CMK (cell line): ENCODE data around the gene CHST11.
"Not testable (repeated sequence)": the region's sequence is repeated elsewhere in the genome, so short reads cannot be mapped to it uniquely, and the experiment has no call there.

ENCODE experiments used
- DNase-seq: peaks from one replicate; pipeline ENCODE4 v3.0.0-alpha.2; 2010; ENCODE audit warnings: low read depth

Gene CHST11

DNA sequence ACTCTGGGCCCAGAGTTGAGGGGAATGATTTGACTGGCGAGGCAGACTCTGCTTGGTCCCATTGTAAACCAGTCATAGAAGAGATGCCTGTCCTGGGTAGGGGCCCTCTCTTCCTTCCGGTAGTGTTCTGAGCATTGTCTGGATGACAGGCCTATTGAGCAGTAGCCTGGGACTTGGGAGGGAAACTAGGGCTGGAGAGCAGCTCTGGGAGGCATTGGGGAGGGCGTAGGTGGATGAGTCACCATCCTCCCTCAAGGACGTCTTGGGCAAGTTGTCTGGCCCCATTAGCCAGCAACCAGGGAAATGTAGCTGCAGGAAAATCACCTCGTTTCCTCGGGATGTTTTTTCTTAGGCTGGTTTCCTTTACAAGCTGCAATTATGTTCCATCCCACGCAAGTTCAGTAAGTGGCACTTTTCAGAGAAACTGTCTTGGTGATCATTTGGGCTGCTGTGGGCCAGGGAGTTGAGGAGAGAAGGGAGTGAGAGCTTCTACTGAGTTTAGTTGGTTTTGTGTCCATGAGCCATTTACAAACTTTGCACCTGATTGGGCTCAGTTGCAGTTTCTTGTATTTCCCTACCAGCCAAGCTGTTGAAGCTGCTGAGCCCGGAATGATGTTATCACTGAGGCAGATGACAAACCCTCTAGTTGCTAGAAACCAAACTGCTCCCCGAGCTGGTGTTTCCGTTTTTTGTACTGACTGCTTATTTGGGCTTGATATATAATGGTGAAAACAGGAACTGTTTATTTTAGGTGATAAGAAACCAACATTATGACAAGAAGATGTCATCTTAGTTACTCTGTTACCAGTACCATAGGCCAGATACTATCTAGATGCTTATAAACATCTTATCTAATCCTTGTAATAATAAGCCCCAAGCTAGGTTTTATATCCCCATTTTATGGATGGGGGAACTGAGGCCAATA lies 147.6 kb downstream of the CHST11 start:
- peak; percentile 70 for DNase-seq

DNA sequence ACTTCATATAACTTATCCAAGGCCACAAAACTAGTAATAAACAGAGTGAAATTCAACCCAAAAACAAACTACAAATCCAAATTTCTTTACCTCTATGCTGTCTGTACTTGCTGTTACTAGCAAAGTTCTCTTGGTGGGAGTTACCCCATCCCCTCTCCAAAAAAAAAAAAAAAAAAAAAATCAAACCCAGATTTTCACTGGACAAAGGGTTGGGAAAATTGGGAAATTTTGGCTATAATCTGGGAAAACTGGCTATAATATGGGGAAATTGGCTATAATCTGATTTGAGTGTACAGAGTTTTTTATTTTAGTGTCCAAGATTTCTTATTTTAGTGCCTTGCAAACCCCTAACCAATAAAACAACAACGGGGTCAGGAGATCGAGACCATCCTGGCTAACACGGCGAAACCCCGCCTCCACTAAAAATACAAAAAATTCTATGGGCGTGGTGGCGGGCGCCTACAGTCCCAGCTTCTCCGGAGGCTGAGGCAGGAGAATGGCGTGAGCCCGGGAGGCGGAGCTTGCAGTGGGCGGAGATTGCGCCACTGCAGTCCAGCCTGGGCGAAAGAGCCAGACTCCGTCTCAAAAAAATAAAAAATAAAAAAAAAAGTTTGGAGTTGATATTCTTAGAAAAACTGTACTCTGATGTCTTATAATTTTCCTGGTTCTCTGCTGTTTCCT lies 148.4 kb downstream of the CHST11 start:
- DNase-seq, result no peak

DNA sequence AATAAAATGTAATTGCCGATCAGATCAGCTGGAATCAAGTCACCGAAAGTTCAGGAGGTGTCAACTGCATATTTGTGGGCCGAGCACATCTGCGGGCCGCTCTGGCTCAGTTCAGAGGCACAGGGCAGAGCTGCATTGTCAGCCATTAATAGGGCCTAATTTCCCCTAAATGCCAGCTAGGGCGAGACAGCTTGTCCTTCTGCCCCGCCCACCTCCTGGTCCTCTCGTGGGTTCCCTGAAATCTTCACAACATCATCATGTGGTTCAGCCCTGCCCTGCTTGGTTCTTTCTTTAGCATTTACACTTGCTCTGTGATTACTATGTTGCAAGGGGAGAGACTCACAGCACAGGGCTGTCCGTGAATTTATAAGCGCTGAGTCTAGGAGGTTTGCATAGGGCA lies 148.9 kb downstream of the CHST11 start:
- no peak for DNase-seq

DNA sequence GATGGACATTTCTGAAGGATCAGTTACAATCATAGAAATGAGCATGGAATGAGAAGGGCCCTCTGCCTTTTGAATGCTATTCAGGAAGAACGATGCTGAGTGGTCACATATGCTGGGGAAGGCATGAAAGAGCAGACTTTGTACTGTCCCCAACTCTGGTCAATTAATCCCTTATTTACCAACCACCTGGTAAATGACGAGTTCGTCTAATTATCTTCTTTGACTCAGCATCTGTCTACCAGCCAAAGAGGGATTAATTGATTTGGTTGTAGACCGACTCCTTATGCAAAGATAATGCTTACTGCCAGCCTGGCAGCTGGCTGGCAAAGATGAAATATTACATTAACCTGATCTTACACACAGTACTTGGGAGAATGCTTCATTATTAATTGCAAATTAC lies 152.2 kb downstream of the CHST11 start:
- no peak for DNase-seq

DNA sequence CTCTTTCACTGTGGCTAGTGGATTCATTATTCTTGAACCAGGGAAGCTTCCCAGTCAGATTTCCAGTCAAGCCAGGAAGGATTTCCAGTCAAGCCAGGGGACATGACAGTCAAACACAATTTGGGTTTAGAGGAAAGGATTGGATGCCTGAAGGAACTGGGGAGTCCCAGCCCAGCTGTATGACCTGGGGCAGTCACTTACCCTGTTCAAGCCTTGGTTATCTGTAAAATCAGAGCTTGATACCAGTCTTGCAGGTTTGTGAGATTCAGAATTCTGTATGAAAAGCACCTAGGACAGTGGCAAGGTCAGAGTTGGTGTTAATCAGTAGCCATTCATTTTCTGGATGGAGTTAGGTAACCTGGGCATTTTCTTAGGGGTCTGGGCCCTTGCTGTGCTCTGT lies 152.7 kb downstream of the CHST11 start:
- no peak for DNase-seq

DNA sequence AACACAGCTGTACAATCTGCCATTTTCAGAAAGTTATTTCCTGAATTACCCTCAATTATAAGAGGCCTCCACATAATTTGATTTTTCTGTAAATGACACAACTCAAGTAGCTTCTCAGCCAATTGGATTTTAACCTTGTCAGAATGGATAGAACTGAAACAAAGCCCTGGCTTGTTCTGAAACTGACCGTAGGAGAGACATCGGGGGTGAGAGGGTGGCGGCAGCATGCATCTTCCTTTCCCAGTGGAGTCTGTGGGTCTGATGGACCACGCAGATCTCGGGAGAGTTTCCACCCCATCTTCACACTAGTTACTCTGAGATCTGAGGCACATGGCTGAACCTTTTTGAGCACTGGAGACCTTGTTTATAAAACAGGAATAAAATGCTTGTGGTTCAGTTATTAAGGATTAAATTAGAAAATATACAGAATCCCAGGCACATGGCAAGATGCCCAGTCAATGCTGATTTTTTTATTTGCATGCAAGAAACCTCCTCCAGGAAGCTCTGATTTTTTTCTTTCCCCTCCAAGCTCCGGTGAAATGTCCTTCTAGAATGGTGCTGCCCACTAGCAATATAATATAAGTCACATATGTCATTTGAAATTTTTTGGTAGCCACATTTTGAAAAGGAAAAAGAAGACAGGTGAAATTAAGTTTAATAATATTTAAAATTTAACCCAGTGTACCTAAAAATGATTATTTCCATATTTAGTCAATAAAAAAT lies 153.9 kb downstream of the CHST11 start:
- no peak for DNase-seq

DNA sequence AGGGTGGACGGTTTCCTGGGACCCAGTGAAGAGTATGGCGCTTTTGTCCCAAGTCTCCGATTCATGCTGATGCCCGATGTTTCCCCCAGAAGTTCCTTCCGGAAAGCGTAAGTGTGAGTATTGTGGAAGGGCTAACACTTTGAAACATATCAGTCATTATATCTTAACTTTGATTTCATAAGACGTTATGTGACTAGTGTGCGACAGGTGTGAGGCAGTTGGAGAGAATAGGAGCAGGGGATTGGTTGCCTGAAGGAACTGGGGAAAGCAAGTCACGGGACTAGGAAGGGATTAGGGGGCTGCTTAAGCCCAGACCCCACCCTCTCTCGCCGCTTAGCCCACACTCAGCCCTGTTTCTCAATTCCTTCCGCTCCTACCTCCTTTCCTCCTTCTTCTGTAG lies 154.9 kb downstream of the CHST11 start:
- DNase-seq, result no peak

DNA sequence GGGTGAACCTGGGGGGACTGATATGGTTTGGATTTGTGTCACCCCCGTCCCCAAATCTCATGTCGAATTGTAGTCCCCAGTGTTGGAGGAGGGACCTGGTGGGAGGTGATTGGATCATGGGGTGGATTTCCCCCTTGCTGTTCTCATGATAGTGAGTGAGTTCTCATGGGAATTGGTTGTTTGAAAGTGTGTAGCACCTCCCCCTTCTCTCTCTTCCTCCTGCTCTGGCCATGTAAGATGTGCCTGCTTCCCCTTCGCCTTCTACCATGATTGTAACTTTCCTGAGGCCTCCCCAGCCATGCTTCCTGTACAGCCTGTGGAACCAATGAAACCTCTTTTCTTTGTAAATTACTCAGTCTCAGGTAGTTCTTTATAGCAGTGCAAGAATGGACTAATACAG lies 156.6 kb downstream of the CHST11 start:
- DNase-seq, result not testable (repeated sequence)

DNA sequence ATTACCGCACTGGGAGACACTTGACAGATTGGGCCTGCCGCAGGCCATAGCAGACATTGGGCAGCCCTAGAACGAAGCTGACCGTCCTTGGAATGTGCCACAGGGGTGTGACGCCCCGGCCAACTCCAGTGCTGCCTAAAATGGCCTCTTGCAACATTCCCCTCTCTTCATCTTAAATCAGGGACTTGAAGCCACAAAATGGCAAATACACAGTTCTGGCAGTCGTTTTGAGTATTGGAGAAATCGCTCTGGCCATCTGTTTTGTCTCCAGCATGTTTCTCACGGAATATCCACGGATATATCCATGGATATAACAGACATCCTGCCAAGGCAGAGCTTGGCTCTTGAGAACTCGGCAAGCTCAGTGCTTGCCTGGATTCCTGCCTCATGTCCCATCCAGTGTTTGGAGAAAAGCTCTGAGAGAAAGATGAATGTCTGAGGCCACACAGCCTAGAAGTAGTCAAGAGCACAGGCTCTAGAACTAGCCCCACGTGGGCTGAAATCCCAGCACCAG lies 158.4 kb downstream of the CHST11 start:
- DNase-seq, result no peak

DNA sequence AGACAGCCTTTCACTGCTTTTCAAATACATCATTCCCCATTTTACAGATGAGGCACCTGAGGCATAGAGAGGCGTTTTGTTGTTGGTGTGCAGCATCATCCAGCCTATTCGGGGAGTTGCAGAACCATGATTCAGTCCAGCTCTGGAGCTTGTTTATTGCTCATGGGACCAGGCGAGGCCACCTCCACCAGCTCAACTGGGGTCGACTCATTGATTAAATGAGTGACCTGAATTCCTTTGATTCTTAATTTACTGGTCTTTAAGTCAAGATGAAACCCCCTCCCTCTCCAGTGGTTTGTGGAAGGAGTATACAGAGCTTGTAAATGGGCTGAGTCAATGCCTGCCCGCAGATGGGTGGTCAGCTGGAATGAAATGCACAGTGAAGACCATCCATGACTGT lies 161.9 kb downstream of the CHST11 start:
- DNase-seq, result no peak

DNA sequence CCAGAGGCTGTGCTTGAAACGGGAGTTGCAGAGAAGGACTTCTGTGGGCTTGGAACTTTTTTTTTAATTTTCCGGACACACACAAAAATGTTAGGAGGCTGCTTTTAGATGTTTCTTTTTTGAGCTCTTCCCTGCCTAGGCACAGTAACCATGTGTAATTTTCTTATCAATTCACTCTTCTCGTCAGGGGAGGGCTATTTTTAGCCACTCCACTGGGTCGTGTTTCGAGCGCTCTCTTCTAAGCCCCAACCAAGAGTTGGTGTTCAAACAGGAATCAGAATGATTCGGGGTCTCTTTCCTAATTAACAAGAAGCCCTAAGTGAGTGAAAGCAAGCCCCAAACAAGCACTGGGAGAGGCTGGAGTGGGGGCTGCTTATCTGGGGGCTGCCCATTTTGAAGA lies 162.6 kb downstream of the CHST11 start:
- DNase-seq, result no peak

DNA sequence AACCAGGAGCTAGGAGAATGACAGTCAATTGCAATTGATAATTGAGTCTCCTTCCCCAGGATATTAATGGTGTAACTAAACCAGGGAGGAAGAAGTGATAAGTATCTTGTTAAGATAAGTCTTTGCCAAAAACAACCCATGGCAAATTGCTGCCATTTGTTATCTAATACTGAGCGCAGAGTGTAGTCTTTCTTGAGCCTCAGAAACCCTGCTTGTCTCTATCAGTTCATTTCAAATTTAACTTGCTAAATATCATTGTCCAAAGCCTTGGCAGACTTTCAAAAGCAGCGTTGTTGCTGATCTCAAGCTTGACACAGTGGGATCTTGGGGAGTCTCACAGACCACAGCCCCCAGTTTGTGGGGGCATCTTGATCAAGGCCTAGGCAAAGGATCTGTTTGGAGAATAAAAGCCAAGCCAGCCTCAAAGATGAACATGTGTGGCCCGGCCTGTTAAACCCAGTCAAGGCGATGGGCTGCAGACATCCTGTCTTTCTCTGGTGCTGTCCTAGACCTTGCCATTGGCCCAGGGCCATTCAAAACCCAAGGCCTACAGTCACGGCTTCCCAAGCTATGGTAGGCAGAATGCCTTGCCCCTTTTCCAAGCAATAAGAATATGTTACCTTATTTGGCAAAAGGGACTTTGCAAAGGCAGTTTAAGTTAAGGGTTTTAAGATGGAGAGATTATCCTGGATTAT lies 164.2 kb downstream of the CHST11 start:
- no peak for DNase-seq

DNA sequence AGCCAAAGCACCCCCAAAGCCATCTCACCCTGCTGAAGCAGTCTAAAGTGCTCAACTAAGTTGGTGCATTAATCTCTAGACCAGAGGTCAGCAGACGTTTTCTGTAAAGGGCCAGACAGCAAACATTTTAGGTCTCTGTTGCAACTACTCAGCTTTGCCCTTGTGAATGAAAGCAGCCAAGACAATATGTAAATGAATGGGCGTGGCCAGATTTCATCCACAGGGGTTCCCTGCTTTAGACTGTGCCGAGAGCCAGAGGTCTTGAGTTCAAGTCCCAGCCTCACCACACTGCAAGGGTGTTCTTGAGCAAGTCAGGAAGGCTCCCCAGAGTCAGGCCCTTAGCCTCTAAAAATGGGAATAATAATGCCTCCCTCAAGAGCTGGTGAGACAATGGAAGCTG lies 166.2 kb downstream of the CHST11 start:
- no peak for DNase-seq

DNA sequence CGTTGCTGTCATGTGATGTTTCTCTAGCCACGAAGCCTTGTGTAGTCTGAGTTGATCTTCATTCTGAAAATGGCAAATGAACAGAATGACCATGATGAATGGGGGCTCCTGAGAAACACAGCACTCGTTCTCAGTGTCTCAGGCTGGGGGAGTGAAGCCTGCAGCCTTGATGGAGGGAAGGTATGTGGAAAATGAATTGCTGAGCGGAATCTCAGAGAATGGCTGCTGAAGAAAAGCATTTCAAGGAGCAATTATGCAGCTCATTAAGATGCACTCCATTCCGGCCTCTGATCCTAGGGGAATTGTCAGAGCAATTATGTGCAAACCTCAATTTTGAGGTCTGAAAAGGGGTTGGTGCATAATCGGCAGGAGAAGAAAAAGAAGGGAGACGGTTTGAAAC lies 167.1 kb downstream of the CHST11 start:
- DNase-seq, result no peak

DNA sequence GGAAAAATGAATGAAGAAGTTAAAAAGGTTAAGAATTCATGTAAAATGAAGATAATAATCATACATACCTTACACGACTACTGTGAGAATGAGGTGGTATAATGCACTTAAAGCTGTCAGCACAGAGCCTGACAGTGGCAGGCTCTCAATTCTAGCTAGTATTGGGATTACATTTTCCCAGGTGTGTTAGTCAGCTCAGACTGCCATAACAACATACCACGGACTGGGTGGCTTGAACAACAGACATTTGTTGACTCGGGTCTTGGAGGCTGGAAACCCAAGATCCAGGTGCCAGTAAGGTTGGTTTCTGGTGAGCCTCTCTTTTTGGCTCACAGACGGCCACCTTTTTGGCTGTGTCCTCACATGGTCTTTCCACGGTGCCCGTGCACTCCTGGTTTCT lies 167.8 kb downstream of the CHST11 start:
- no peak for DNase-seq

DNA sequence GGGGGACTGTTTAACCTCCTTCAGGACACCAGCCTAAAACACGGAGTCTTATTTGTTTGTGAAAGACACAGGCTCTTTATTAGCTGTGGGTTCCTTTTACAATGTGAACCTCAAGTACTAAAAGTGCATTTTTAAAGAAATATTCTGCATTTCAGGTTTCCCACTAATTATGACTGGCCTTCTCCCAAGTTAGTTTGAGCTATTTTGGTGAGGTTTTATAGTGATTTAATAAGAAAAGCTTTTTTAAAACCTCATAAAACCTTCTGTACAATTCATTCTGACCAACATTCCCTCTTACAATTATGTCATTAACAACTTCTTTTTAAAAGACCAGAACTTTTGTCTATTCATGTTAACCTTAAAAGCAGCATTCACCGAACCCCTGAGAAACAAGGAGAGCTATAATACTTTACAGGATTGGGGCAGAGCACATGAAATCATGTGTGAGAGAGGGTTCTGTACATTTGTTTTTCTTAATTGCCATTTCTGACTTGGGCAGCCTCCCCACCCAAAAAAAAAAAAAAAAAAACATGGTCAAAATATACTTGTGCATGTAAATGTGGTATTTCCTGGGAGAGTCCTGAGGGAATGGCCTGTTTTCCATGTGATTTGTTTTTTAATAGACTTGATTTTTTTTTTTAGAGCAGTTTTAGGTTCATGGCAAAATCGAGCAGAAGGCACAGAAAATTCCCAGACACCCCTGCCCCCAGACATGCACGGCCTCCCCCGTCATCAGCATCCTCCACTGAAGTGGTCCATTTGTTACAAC lies 169.5 kb downstream of the CHST11 start:
- no peak for DNase-seq

DNA sequence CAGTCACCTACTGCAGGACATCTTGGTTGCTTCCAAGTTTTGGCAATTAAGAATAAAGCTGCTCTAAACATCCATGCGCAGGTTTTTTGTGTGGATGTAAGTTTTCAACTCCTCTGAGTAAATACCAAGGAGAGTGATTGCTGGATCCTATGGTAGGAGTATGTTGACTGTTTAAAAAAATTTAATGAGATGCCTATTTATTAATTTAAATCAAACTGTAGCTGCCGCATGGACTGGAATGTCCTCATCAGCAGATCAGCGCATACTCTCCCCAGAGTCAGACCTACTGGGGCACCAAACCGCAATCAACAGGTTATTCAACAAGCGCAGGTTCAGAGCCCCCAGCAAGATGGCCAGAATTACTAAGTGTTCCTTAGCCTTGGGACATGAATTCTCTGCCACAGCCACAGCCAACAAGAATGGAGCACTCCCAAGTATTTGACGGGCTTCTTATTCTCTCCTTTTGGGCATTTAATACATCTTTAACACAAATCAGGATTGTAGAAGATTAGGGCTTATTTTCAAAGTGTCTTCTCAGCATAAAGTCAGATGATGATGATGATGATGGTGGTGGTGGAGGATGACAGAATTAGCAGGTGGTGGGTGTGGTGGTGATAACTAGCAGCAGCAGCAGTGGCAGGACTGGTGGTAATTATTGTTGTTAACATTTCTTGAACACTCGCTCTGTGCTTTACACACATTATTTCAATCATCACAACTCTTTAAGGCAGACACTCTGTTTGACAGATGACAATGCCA lies 170.7 kb downstream of the CHST11 start:
- DNase-seq, result no peak

DNA sequence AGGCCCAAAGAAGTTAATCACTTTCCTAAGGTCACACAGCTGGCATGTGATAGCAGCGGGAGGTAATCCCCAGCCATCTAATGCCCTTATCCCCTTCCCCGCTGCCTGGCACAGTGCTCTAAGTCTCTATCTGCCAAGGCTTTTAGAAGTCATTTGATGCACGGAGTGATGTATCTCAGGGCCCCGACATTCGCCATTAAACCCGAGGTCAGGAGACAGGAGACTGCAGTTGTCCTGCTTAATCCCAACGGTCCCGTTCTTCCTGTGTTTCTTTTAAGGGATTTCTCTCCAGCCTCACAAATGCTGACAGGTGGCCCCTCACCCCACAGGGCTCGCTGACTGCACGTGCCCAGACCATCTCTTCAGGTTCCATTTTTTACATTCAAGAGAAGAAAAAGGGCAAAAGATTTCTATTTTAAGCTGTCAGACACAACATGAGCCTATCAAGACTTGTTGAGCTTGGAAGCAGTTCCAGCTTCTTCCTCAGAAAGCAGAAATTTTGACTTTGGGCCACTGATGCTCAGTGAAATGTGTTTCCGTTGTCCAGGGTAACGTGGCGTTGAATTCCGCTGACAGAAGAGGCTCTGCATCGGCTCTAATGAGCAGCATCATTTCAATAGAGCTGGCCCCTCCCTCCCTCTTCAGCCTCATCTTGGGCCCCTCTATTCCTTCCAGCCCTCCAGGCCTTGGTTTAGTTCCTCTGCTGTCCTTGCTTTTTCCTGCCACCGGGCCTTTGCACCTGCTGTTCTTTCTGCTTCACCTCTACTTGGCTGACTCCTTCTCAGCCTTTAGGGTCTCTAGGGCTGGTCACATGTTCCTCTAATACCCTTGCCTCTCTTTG lies 171.5 kb downstream of the CHST11 start:
- DNase-seq, result no peak

DNA sequence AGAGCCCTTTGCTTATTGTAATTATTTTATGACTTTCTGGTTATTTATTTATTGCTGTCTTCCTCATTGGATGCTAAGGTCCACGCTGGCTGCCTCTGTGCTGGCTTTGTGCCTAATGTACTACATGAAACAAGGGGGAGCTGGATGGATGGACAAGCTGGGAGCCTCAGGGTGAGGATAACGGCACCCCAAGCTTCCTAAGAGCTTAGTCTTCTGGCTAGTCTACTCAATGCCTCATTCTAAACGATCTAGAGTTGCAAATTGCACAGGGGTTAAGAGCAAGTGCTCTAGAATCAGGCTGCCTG lies 172.0 kb downstream of the CHST11 start:
- no peak for DNase-seq

DNA sequence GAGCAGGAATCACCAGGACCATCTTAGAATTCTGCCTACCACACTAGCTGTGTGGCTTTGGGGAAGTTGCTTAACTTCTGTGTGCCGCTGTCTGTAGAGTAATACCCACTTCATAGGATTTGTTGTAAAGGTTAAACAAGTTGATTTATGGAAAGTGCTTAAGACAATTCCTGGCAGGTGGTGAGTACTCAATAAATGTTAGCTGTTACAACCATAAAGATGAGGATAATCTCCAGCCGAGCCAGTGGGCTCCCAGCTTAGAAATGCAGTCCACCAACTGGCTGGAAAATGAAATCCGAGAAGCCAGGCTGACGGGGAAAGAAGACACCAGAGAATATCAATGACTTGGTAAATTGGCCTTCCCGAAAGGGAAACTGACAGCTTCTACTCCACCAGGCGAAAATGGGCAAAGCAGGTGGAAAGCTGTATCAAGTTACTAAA lies 173.5 kb downstream of the CHST11 start:
- no peak for DNase-seq
